Measurements from ENCODE around the gene CHFR. TPM values are rescaled to one million over a fixed set of nuclear protein-coding genes. Genes with fewer than 3 reads are reported as not detected.
"Not testable (repeated sequence)": the region's sequence is repeated elsewhere in the genome, so short reads cannot be mapped to it uniquely, and the experiment has no call there.

Gene CHFR
- polyA plus RNA-seq (ENCODE audit: insufficient read length): 31.6 TPM
- long read RNA-seq, donor 1, partial matches to known transcripts: 0 of 2 reads
- long read RNA-seq, donor 1, other reads (novel, unspliced or antisense): 0 of 2 reads
- long read RNA-seq, donor 2: 0 reads
- long read RNA-seq, donor 3: 0 reads
- long read RNA-seq, donor 4: 0 reads
- long read RNA-seq, donor 5, partial matches to known transcripts: 0 of 3 reads
- long read RNA-seq, donor 5, other reads (novel, unspliced or antisense): 0 of 3 reads
- long read RNA-seq, donor 6, partial matches to known transcripts: 0 of 1 reads
- long read RNA-seq, donor 6, other reads (novel, unspliced or antisense): 0 of 1 reads
- long read RNA-seq, donor 7: 0 reads
- long read RNA-seq, donor 8: 0 reads

- peak; percentile 96 for DNase-seq
These were observed at the start of gene CHFR for GRCh38 chr12:132887513-132888351. TSS of gene CHFR (minus strand) at chr12:132887605. CDS start at chr12:132887328, 277 bp downstream.

- not testable (repeated sequence) for DNase-seq
These were observed 49.5 kb upstream of the CHFR start for GRCh38 chr12:132936921-132937320.

GRCh38 chr12:132936163-132936562, 48.8 kb upstream of the CHFR start:
- no peak for DNase-seq

GRCh38 chr12:132926415-132926833, 39.0 kb upstream of the CHFR start:
- DNase-seq: no peak

GRCh38 chr12:132925597-132926414, 38.4 kb upstream of the CHFR start:
- no peak for DNase-seq

- no peak for DNase-seq
These were observed 37.0 kb upstream of the CHFR start for GRCh38 chr12:132924356-132924755.

- no peak for DNase-seq
These were observed 36.0 kb upstream of the CHFR start for GRCh38 chr12:132923356-132923909.

GRCh38 chr12:132922676-132923075, 35.3 kb upstream of the CHFR start:
- no peak for DNase-seq

GRCh38 chr12:132921685-132922084, 34.3 kb upstream of the CHFR start:
- no peak for DNase-seq

GRCh38 chr12:132918680-132919079, 31.3 kb upstream of the CHFR start:
- no peak for DNase-seq

- DNase-seq: no peak
These were observed 21.6 kb upstream of the CHFR start for GRCh38 chr12:132909030-132909368.

GRCh38 chr12:132908145-132909029, 21.0 kb upstream of the CHFR start:
- DNase-seq: peak; percentile 98

- DNase-seq: not testable (repeated sequence)
These were observed 20.4 kb upstream of the CHFR start for GRCh38 chr12:132907789-132908144.

GRCh38 chr12:132907216-132907615, 19.8 kb upstream of the CHFR start:
- no peak for DNase-seq

- peak; percentile 67 for DNase-seq
These were observed 17.4 kb upstream of the CHFR start for GRCh38 chr12:132904718-132905328.

- DNase-seq: no peak
These were observed 11.6 kb upstream of the CHFR start for GRCh38 chr12:132899033-132899432.

- no peak for DNase-seq
These were observed 1.4 kb upstream of the CHFR start for GRCh38 chr12:132888852-132889251.

GRCh38 chr12:132886529-132887477, 602 bp downstream of the CHFR start:
- DNase-seq: no peak

GRCh38 chr12:132881818-132882217, 5.6 kb downstream of the CHFR start:
- DNase-seq: peak; percentile 53

Data from left kidney (tissue), 8 donors.